Smooth muscle cell of trachea (primary cell): Measurements from ENCODE around the gene STIM1. TPM values are rescaled to one million over a fixed set of nuclear protein-coding genes. Genes with fewer than 3 reads are reported as not detected.

Experiments
- total RNA-seq: library from RNA; depleted of rRNA; stranded (reverse); fragments of >200 nt; gene quantifications from 2 replicates; pipeline ENCODE4 v1.2.1, GENCODE V29; 2014

Gene STIM1
- total RNA-seq = 31.0 and 44.7 TPM in 2 replicates

GRCh38 chr11:3854977-3855807 lies at the start of gene STIM1:
TSS of gene STIM1 (plus strand) at chr11:3855664. CDS start at chr11:3856271, 607 bp downstream.

GRCh38 chr11:3807909-3808860 lies 47.3 kb upstream of the STIM1 start, which contains the start of gene PGAP2:
TSS of gene PGAP2 (plus strand) at chr11:3808560. CDS start at chr11:3811260, 2,700 bp downstream.

DNA sequence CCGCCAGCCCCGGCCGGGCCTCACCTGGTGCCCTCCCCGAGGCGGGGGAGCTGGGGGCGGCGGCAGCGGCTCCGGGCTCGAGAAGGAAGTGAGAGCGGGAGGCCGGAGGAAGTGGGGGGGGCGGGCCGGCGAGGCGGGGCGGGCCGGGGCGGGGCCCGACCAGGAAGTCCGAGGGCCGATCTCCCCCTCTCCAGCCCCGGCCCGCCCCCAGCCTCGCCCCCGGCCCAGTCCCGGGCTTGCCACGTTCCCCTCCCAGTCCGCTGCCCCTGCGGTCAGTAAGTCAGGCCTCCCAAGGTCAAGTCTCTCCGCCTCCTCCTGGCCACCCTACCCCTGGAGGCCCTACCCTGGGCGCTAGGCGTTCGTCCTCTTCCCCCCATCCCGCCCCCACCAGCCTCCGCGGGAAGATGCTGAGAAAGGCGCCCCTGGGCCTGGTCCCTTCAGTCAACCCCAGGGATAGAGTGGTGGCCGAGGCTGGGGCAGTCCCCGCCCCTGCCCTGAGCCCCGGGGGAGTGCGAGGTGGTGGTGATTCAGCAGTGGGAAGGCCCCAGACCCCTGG lies 14.5 kb upstream of the STIM1 start, which contains the start of gene RHOG:
RHOG (minus strand) TSS at position 90 of the 556 bp plus-strand sequence. CDS start 12,821 bp downstream, outside the sequence.

DNA sequence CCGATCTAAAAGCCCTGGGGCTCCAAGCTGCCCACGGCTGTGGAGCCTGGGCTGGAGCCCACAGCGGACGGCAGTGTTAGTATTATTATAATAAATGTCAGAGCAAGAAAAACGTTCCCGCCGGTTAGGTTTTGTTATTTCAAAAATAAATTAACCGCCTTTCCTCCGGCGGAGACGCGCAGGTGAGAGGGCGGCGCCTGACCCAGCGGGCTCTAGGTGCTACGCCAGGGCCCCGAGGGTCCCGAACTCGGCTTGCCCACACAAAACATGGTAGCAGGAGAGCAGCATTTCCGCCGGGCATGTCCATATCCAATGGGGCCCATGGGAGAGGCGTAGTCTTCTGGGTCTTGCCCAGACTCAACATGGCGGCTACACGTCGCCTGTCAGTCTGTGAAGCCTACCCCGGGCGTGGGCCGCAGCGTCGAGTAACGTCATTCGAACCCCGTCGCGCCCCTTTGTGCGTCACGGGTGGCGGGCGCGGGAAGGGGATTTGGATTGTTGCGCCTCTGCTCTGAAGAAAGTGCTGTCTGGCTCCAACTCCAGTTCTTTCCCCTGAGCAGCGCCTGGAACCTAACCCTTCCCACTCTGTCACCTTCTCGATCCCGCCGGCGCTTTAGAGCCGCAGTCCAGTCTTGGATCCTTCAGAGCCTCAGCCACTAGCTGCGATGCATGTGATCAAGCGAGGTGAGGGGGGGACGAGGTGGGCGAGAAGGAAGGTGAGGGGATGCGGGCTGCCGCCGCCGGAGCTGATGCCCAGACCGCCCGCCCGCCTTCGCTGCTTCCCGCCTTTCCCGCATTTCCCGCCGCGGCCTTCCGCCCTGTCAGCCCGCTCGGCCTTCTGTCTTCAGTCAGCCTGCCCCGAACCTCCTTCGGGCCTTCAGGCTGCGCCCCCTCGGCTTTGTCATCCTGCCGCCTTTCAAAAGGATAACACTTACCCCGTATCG lies 239.2 kb downstream of the STIM1 start, which contains the start of gene RRM1:
RRM1 (plus strand) TSS at position 452 of the 944 bp plus-strand sequence; CDS start at position 666, 214 bp downstream.

Other genes with a start within 250 kb of the STIM1 start
- not detected in 2 replicates for gene ART5, start 213.7 kb upstream of the STIM1 start, total RNA-seq
- not detected in 2 replicates for gene ART1, start 210.5 kb upstream of the STIM1 start, total RNA-seq
- gene CHRNA10, start 184.3 kb upstream of the STIM1 start, total RNA-seq = 0.29 and 0.50 TPM in 2 replicates
- 100 and 161 TPM in 2 replicates for gene NUP98, start 58.1 kb upstream of the STIM1 start, total RNA-seq
- 13.4 and 25.8 TPM in 2 replicates for gene PGAP2, start 47.1 kb upstream of the STIM1 start, total RNA-seq
- gene RHOG, start 14.7 kb upstream of the STIM1 start, total RNA-seq = 17.5 and 21.7 TPM in 2 replicates
- 66.2 and 203 TPM in 2 replicates for gene RRM1, start 239.1 kb downstream of the STIM1 start, total RNA-seq